Measurements from ENCODE around the gene KRT2. TPM values are rescaled to one million over a fixed set of nuclear protein-coding genes. Genes with fewer than 3 reads are reported as not detected.

Gene KRT2
- total and polyA plus RNA-seq, 12 donors, result not detected

DNA sequence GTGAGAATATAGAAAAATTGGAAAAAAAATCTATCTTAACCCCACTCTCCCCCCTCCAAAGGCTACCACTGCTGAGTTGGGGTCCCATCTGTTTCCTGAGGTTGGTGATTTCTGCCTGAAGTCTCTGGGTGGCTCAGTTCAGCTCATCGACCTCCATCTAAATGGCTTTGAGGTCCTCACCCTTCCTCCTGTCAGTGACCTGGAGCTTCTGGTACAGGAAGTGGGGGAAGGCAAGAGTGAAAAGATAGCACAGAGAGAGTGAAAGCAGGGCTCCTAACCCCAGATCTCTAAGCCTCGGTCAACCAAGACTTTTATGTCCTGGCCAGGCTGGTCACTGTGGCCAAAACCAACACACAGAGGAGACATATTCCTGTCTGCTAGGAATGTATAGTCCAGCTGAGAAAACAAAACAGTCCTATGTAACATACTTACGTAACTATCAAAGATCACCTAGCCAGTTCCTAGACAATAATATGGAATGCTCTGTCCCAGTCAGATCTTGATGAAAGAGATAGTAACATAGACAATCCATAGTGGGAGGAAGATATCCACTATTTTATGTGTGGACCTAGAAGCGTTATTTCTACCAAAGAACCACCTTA lies 21.3 kb downstream of the KRT2 start:
- no peak overlapping the region for H3K27ac ChIP-seq
- H3K9me3 ChIP-seq, result no peaks in the 10 kb centered on the region
- ATAC-seq (no peak), DNase-seq (no peak)
- TF ChIP-seq, protein P1, sequence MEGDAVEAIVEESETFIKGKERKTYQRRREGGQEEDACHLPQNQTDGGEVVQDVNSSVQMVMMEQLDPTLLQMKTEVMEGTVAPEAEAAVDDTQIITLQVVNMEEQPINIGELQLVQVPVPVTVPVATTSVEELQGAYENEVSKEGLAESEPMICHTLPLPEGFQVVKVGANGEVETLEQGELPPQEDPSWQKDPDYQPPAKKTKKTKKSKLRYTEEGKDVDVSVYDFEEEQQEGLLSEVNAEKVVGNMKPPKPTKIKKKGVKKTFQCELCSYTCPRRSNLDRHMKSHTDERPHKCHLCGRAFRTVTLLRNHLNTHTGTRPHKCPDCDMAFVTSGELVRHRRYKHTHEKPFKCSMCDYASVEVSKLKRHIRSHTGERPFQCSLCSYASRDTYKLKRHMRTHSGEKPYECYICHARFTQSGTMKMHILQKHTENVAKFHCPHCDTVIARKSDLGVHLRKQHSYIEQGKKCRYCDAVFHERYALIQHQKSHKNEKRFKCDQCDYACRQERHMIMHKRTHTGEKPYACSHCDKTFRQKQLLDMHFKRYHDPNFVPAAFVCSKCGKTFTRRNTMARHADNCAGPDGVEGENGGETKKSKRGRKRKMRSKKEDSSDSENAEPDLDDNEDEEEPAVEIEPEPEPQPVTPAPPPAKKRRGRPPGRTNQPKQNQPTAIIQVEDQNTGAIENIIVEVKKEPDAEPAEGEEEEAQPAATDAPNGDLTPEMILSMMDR (IDR thresholded peaks at IDR 0.05), result no peak
- H3K4me3 ChIP-seq, result no peak overlapping the region
- intact Hi-C loops (cut with DNase I), result no loop called here
- H3K36me3 ChIP-seq, result no peaks in the 10 kb centered on the region
- 60 to 79% methylated on average over 4 of the region's 4 CpGs for WGBS, 2 donors
- peaks cover 0 to 2% (median 0%) of the 10 kb centered on the region in 9 donors for H3K4me1 ChIP-seq
- peaks cover 0 to 51% (median 0%) of the 10 kb centered on the region in 7 donors for H3K27me3 ChIP-seq

DNA sequence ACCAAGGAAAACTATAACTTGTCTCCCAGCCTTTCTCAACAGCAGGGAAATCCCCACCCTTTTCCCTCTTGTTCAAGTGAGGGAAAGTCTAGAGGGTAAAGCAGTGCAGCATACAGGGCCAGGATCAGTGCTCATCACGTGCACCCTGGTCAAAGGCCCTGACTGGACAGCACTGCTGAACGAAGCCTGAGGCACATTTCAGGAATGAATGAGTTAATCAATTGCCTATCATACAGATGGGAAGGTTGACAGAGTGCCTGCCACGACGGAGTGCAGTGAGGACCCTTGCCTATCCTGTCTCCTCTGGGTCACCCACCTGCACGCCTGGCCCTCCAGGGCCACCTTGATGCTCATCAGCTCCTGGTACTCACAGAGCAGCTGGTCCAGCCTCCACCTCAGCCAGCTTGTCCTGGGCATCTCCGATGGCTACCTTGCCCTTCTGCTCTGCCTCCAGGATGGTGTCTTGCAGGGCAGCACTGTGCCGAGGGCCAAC lies 22.0 kb downstream of the KRT2 start:
- WGBS, 2 donors, result 70 to 73% methylated on average over 7 of the region's 7 CpGs
- Histone ChIP-seq H3K9me3 (no peaks in the 10 kb centered on the region), H3K4me1 (peaks cover 0 to 2% (median 0%) of the 10 kb centered on the region in 9 donors), H3K27me3 (peaks cover 0 to 51% (median 0%) of the 10 kb centered on the region in 7 donors), H3K27ac (no peak overlapping the region), H3K4me3 (no peak overlapping the region), H3K36me3 (no peaks in the 10 kb centered on the region)
- DNase-seq (no peak), ATAC-seq (no peak)
- TF ChIP-seq, protein P1 (IDR thresholded peaks at IDR 0.05), result no peak
- intact Hi-C loops (cut with DNase I), result no loop called here

DNA sequence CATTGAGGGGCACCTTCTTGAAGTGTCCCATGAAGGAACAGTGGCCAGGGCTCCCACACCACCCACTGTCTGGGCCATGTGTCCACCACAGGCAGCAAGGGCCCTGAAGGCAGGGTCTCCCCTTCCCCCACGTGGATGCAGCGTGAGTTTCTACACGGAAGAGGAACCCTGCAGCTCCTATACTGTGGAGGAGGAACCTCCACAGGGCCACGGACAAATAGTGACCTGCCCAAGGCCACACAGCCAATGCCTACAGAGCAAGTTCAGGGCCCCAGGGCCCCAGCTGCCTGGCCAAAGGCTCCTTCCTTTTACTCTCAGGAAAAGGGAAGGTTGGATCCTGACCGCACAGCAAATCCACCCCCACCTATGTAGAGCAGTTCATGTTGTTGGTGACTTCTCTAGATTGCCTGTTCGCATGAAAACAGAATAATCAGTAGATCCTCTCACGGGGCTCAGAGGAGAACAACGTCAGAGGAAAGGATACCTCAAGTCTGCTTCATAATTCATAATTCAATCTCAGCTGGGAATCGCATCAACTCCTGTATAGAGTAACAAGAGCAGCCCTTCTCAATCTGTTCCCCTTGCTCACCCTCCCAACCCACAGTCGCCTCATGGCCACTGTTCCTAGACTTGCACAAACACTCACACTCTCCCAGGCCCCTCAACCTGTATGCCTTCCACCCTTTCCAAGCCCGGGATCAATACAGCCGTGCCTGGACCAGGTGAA lies 22.6 kb downstream of the KRT2 start:
- 82 to 86% methylated on average over 12 of the region's 12 CpGs for WGBS, 2 donors
- Histone ChIP-seq H3K4me1 (peaks cover 0 to under 1% (median 0%) of the 10 kb centered on the region in 9 donors), H3K27ac (no peak overlapping the region), H3K4me3 (no peak overlapping the region), H3K36me3 (no peaks in the 10 kb centered on the region), H3K9me3 (no peaks in the 10 kb centered on the region), H3K27me3 (peaks cover 0 to 51% (median 0%) of the 10 kb centered on the region in 7 donors)
- TF ChIP-seq, protein P1 (IDR thresholded peaks at IDR 0.05), result no peak
- intact Hi-C loops (cut with DNase I), result no loop called here
- no peak for DNase-seq
- ATAC-seq, result no peak

DNA sequence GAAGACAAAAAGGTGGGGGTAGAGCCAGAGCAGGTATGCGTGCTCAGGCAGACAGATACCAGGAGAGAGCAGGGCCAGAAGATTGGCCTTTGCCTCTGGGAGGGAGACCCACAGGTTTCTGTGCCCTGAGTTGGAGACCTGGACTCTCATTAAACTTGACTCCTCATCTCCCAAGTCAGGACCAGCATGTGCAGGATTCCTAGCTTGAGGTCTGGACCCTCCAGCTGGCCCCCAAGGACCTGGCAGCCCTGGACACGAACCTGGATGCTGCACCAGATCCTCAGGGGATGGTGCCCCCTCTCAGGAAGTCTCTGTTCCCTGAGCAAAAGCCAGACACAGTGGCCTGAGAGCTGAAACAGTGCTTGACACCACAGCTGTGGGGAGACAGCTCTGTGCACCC lies 23.2 kb downstream of the KRT2 start:
- DNase-seq (no peak), ATAC-seq (no peak)
- Histone ChIP-seq H3K27me3 (peaks cover 0 to 51% (median 0%) of the 10 kb centered on the region in 7 donors), H3K4me1 (no peaks in the 10 kb centered on the region), H3K36me3 (no peaks in the 10 kb centered on the region), H3K27ac (no peak overlapping the region), H3K9me3 (peaks cover 0 to 3% (median 0%) of the 10 kb centered on the region in 11 donors), H3K4me3 (no peak overlapping the region)
- intact Hi-C loops (cut with DNase I), result no loop called here
- TF ChIP-seq, protein P1 (IDR thresholded peaks at IDR 0.05), result no peak
- 82% methylated on average over 2 of the region's 2 CpGs for WGBS, 2 donors
